GM12872 (cell line): ENCODE results near the gene CERS6.

Source experiments
- TF ChIP-seq, protein P1 (sequence below): IDR thresholded peaks from 3 replicates; pipeline ENCODE4 v1.5.1; 2011; ENCODE audit warnings: low read depth, mild to moderate bottlenecking, low read length, moderate library complexity; ENCODE audit not compliant: insufficient read depth

CERS6 gene

DNA sequence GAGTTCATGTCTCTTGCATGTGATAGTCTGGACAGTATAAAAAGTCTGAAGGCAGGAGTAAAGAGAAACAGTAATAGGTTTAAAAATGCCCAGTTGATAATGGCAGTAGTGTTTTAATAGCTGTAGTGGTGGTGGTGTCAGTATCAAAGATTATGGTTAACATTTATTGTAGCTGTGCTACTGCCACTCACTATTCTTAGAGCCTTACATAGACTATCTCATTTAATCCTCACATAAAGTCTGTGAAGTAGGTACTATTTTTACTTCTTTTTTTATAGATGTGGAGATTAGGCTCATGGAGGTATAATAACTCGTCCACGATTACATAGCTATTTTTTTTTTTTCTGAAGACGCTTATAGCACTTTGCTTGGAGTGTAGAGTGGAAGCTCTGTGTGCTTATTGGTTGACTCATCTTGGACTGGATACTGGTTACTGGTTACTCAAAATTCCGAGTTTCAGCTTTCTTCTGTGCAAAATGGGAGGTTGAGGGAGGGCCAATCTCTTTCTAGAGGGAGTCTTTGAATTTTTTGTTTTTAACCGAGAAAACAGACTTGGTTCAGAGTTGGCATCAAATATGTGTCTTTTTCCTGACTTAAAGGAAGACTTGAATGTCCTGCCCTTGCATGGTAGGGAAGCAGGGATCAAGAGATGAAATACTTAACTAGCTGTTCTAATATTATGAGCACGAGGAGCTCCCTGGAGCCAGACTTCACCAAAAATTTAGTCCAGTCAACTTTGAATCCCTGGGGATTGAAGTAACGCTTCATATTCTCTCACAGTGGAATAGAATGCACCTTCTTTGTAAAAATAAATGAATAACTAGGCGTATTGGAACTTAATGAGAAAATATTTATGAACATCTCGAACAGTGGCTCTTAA is 27.1 kb downstream of the CERS6 start:
- TF ChIP-seq, protein P1, sequence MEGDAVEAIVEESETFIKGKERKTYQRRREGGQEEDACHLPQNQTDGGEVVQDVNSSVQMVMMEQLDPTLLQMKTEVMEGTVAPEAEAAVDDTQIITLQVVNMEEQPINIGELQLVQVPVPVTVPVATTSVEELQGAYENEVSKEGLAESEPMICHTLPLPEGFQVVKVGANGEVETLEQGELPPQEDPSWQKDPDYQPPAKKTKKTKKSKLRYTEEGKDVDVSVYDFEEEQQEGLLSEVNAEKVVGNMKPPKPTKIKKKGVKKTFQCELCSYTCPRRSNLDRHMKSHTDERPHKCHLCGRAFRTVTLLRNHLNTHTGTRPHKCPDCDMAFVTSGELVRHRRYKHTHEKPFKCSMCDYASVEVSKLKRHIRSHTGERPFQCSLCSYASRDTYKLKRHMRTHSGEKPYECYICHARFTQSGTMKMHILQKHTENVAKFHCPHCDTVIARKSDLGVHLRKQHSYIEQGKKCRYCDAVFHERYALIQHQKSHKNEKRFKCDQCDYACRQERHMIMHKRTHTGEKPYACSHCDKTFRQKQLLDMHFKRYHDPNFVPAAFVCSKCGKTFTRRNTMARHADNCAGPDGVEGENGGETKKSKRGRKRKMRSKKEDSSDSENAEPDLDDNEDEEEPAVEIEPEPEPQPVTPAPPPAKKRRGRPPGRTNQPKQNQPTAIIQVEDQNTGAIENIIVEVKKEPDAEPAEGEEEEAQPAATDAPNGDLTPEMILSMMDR, result no peak

DNA sequence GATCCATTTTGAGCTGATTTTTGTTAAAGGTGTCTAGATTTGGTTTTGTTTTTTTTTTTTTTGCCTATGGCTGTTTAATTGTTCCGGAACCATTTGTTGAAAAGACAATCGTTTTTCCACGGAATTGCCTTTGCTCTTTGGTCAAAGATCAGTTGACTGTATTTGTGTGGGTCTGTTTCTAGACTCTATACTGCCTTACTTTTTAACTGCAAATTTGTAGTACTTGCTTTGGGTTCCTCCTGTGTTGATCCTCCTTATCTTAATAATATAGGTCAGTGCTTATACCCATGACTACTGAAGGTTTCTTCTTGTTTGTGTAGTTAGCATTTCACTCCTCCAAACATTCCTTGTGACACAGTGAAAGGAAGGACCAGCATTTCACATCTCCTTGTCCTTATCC is 30.4 kb downstream of the CERS6 start:
- TF ChIP-seq, protein P1, result no peak

DNA sequence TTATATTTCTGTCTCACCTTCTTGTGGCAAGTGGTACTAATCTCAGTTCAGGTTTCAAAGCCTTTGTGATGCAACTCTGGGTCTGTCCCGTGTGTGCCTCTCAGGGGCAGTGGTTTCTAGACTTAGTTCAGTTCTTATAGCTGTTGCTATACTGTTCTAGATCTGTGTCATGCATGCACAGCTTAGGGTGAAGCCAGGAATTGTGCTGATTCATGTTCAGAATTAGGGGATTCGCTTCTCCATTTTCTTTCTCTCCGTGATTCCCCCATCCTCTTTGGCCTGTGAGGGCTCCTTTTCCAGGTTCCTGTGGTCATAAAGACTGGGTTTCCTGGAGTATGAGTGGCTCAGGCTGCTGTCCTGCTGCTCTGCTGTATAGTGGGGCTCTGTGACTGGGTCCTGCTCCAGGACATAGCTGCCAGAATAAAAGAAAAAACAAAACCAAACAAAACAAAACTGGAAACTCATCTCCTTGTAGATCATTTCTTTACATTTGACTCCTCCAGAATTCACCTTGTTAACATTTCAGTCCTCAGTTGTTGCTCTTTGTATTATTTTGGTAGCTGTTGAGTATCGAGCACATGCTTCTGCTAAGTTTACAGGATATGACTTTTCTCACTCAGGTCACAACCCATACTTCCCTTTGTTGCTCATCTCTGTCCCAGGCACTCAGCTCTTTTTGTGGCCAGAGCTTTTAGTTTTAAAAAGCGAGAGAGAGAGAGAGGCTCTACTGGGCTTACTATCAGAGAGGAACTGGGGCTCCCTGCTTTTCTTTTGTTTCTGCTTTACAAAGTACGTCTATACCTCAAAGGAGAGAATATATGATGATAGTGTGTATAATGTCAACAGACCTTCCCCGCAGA is 34.2 kb downstream of the CERS6 start:
- TF ChIP-seq, protein P1, result no peak

DNA sequence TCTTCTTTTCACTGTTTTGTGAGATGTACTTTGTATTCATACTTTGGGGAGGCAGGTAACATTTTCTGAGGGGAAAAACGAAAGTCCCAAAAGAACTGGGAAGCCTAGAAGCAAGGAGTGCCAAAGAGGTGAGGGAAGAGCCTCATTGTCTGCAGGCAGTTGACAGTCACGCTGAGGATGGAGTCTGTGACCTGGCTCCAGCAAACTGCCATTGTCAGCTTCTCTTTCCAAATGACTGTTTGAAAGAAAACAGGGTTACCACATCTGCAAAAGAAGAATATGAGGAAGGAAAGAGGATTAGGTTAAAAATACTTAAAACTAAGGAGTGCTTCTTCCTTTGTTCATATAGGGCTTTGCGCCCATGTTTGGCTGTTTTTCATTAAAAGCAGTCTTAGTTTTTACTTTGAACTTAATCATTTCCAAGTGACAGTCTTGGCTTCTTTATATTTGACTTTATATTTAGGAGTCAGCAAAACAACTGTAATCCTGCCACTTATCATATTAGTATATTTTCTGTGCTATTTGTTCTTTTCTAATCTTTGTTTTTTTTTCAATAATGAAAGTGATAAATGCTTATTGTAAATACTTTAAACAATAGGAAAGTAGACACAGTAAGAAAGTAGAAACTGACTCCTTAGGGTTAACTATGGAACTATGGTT is 35.0 kb downstream of the CERS6 start:
- TF ChIP-seq, protein P1, result no peak

DNA sequence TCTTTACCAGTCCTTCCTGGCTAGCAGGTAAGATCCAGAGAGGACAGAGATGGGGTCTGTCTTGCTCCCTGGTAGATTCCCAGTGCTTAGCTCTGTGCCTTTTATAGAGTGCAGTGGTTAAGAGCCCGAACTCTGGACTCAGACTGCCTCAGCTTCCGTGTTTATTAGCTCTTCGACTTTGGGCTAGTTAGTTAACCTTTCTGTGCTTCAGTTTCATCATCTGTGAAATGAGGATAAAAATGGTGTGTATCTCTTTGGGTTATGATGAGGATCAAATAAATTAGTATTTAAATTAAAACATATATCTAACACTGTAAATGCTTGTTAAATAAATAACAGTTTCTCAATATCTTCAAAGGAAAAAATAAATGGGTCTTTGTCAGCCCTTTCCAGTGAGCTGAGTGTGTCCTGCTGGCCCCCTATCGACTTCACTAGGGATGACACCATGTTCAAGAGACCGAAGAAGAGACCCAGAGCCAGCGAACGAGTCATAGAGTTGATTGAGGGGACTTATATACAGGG is 38.2 kb downstream of the CERS6 start:
- TF ChIP-seq, protein P1, result peak; percentile 44; the same call in 2 of the 3 replicates

DNA sequence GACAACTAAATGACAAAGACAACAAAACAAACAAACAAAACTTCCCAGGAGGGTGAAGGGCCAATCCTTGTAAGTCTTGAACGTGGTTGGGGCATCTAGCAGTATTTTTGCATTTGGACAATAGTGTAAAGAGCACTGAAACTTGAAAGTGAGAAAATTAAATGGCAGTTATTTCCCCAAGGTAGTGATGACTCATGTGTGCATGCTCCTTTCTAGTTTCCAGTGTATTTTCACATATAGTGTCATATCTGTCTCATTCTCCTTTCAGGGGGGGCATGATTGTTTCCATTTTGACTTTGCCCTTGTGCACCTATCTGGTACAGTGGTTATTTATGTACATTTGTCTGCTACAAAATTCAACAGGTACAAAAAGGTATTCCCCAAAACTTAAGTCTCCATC is 39.5 kb downstream of the CERS6 start:
- TF ChIP-seq, protein P1, result no peak

DNA sequence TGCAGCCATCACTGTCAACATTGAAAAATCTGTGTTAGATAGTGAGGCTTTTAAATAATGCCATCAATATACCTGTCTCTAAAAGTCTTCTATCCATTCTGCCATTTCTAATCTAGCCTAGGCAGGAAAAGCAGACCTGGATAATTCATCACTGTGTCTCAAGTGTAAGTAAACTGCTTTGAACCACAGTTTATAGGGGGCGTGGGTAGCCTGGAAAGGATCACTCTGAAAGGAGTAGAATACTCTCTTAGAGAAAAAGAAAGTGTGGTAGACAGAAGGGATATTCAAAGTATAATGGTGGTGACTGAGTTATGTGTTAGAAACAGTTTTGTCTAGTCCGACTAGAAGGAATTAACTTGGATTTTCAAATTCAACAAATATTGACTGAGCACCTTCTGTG is 40.8 kb downstream of the CERS6 start:
- TF ChIP-seq, protein P1, result no peak
